ENCODE results near the gene STOML1. TPM values are rescaled to one million over a fixed set of nuclear protein-coding genes. Genes with fewer than 3 reads are reported as not detected.

The STOML1 gene
- polyA plus RNA-seq, 1 donor = 39.0 TPM

GRCh38 chr15:73930790-73931281 is 61.3 kb downstream of the STOML1 start:
- DNase-seq (ENCODE audit: low read depth) = no peak

- no peak for DNase-seq (ENCODE audit: low read depth)
Observed at GRCh38 chr15:73930371-73930770, 61.7 kb downstream of the STOML1 start.

- DNase-seq (ENCODE audit: low read depth) = no peak
Observed at GRCh38 chr15:73928971-73929627, 63.0 kb downstream of the STOML1 start.

Other genes with a start within 250 kb of the STOML1 start
- gene INSYN1, start 238.9 kb downstream of the STOML1 start, polyA plus RNA-seq (ENCODE audit: insufficient read length) = 5.2 TPM
- gene TBC1D21, start 118.7 kb downstream of the STOML1 start, polyA plus RNA-seq (ENCODE audit: insufficient read length) = not detected
- gene LOXL1, start 65.8 kb downstream of the STOML1 start, polyA plus RNA-seq (ENCODE audit: insufficient read length) = 29.7 TPM
- 32.6 TPM for gene PML, start 2.4 kb upstream of the STOML1 start, polyA plus RNA-seq (ENCODE audit: insufficient read length)
- gene GOLGA6A, start 90.3 kb upstream of the STOML1 start, polyA plus RNA-seq (ENCODE audit: insufficient read length) = 0.53 TPM
- 7.3 TPM for gene ISLR2, start 138.3 kb upstream of the STOML1 start, polyA plus RNA-seq (ENCODE audit: insufficient read length)
- gene ISLR, start 181.4 kb upstream of the STOML1 start, polyA plus RNA-seq (ENCODE audit: insufficient read length) = 142 TPM
- 0.97 TPM for gene STRA6, start 210.5 kb upstream of the STOML1 start, polyA plus RNA-seq (ENCODE audit: insufficient read length)
- gene CCDC33, start 244.0 kb upstream of the STOML1 start, polyA plus RNA-seq (ENCODE audit: insufficient read length) = not detected

Measured in forelimb muscle (tissue), 1 donor.